Frontal cortex (tissue), 4 donors: Measurements from ENCODE around the gene SPNS3. TPM values are rescaled to one million over a fixed set of nuclear protein-coding genes. Genes with fewer than 3 reads are reported as not detected.

ENCODE experiments used
- DNase-seq, 2 donors: peaks; one replicate each; pipeline ENCODE4 v3.0.0; 2012; ENCODE audit warnings: low spot score in 2 of 2
- FAIRE-seq: peaks from 2 replicates; lab custom pipeline; 2012; peaks lifted over from hg19 to GRCh38; lab: Jason Lieb, UNC
- total RNA-seq: library from RNA; depleted of rRNA; stranded (reverse); fragments of >200 nt; gene quantifications from one replicate; pipeline ENCODE4 v1.2.3, GENCODE V29; 2014
- donor health status: control.
- donor health status: control.
- donor health status: control.

The SPNS3 gene
- total RNA-seq, 1 donor from 2014 or later = 0.41 TPM

GRCh38 chr17:4425398-4425797, 8.3 kb upstream of the SPNS3 start:
- DNase-seq (no peak), FAIRE-seq (no peak)

- no peak for FAIRE-seq
- DNase-seq = no peak
Observed at GRCh38 chr17:4426499-4427208, 7.1 kb upstream of the SPNS3 start.

- FAIRE-seq = no peak
Observed at GRCh38 chr17:4427505-4427904, 6.2 kb upstream of the SPNS3 start.

GRCh38 chr17:4436381-4436780, 2.6 kb downstream of the SPNS3 start:
- DNase-seq (no peak), FAIRE-seq (no peak)

More at GRCh38 chr17:4427505-4427904, 6.2 kb upstream of the SPNS3 start:
- DNase-seq = no peak

- DNase-seq (no peak), FAIRE-seq (no peak)
Observed at GRCh38 chr17:4436846-4437245, 3.1 kb downstream of the SPNS3 start.

- FAIRE-seq (no peak), DNase-seq (no peak)
Observed at GRCh38 chr17:4438162-4438944, 4.6 kb downstream of the SPNS3 start.

- DNase-seq = no peak
Observed at GRCh38 chr17:4440021-4440420, 6.3 kb downstream of the SPNS3 start.

GRCh38 chr17:4440690-4441686, 7.2 kb downstream of the SPNS3 start:
- FAIRE-seq (no peak), DNase-seq (no peak)

More at GRCh38 chr17:4440021-4440420, 6.3 kb downstream of the SPNS3 start:
- FAIRE-seq = no peak

GRCh38 chr17:4442582-4442981, 8.8 kb downstream of the SPNS3 start:
- DNase-seq (no peak), FAIRE-seq (no peak)

- no peak for FAIRE-seq
- DNase-seq = no peak
Observed at GRCh38 chr17:4443476-4443875, 9.7 kb downstream of the SPNS3 start.

- DNase-seq = no peak
- no peak for FAIRE-seq
Observed at GRCh38 chr17:4444782-4445473, 11.2 kb downstream of the SPNS3 start.

GRCh38 chr17:4445731-4446130, 12.0 kb downstream of the SPNS3 start:
- DNase-seq = no peak

GRCh38 chr17:4446326-4447071, 12.8 kb downstream of the SPNS3 start:
- FAIRE-seq (no peak), DNase-seq (no peak)

More at GRCh38 chr17:4445731-4446130, 12.0 kb downstream of the SPNS3 start:
- no peak for FAIRE-seq

- no peak for FAIRE-seq
- DNase-seq = no peak
Observed at GRCh38 chr17:4448197-4448980, 14.6 kb downstream of the SPNS3 start.

GRCh38 chr17:4449736-4450135, 16.0 kb downstream of the SPNS3 start:
- DNase-seq = no peak
- FAIRE-seq = no peak

- FAIRE-seq = no peak
- DNase-seq = no peak
Observed at GRCh38 chr17:4450710-4451316, 17.1 kb downstream of the SPNS3 start.

- FAIRE-seq (no peak), DNase-seq (no peak)
Observed at GRCh38 chr17:4453812-4454591, 20.3 kb downstream of the SPNS3 start.
